Large intestine (tissue), 3 donors: ENCODE measurements around the gene DYNLT5. TPM values are rescaled to one million over a fixed set of nuclear protein-coding genes. Genes with fewer than 3 reads are reported as not detected.
"Not testable (repeated sequence)": the region's sequence is repeated elsewhere in the genome, so short reads cannot be mapped to it uniquely, and the experiment has no call there.

Experiments used
- DNase-seq, 2 donors: peaks; one replicate each; pipeline versions ENCODE4 v3.0.0 to v3.0.0-alpha.2; 2013
- H3K27ac ChIP-seq: one replicate; pipeline ENCODE4 v1.5.1; 2013; ENCODE audit warnings: low read length
- H3K27me3 ChIP-seq: 2 replicates; pipeline ENCODE4 v1.6.1; 2013; ENCODE audit warnings: low read length; ENCODE audit not compliant: control insufficient read depth, insufficient read depth
- H3K36me3 ChIP-seq: 2 replicates; pipeline ENCODE4 v1.6.1; 2013; ENCODE audit warnings: low read length; ENCODE audit not compliant: control insufficient read depth, insufficient read depth
- H3K4me1 ChIP-seq: one replicate; pipeline ENCODE4 v1.6.1; 2013; ENCODE audit warnings: low read length; ENCODE audit not compliant: control insufficient read depth, insufficient read depth
- H3K4me3 ChIP-seq: one replicate; pipeline ENCODE4 v1.5.1; 2013; ENCODE audit warnings: low read length
- H3K9me3 ChIP-seq: one replicate; pipeline ENCODE4 v1.6.1; 2013; ENCODE audit warnings: mild to moderate bottlenecking, low read depth, low read length, moderate library complexity; ENCODE audit not compliant: control insufficient read depth
- WGBS: methylation state at CpG from one replicate; pipeline ENCODE4 v1.1.5; 2013; ENCODE audit warnings: low lambda C conversion rate; ENCODE audit not compliant: insufficient coverage; 5-methylcytosine and 5-hydroxymethylcytosine counted together
- polyA plus RNA-seq: library from polyadenylated mRNA; unstranded; fragments of 120-200 nt; gene quantifications from one replicate; pipeline ENCODE4 v1.2.1, GENCODE V29; 2013

DYNLT5 gene
- polyA plus RNA-seq, 1 donor = 3.3 TPM

- H3K4me1 ChIP-seq = peaks cover 7% of the 10 kb centered on the region
- no peak for DNase-seq
- H3K27ac ChIP-seq = no peak overlapping the region
- H3K4me3 ChIP-seq = no peak overlapping the region
- no peaks in the 10 kb centered on the region for H3K9me3 ChIP-seq
- H3K27me3 ChIP-seq = no peaks in the 10 kb centered on the region
- 100% methylated on average over 1 of the region's 7 CpGs for WGBS
- H3K36me3 ChIP-seq = no peaks in the 10 kb centered on the region
Observed at GRCh38 chr1:66769512-66770229, 17.4 kb downstream of the DYNLT5 start.

GRCh38 chr1:66770240-66770639 lies 18.0 kb downstream of the DYNLT5 start:
- no peak overlapping the region for H3K27ac ChIP-seq
- H3K36me3 ChIP-seq = no peaks in the 10 kb centered on the region
- no peak for DNase-seq
- peaks cover 7% of the 10 kb centered on the region for H3K4me1 ChIP-seq
- H3K9me3 ChIP-seq = no peaks in the 10 kb centered on the region
- 69% methylated on average over 2 of the region's 2 CpGs for WGBS
- no peak overlapping the region for H3K4me3 ChIP-seq
- no peaks in the 10 kb centered on the region for H3K27me3 ChIP-seq

- 40% methylated on average over 1 of the region's 4 CpGs for WGBS
- Histone ChIP-seq H3K4me3 (no peak overlapping the region), H3K27ac (no peak overlapping the region), H3K9me3 (no peaks in the 10 kb centered on the region), H3K27me3 (no peaks in the 10 kb centered on the region), H3K36me3 (no peaks in the 10 kb centered on the region), H3K4me1 (peaks cover 7% of the 10 kb centered on the region)
- no peak for DNase-seq
Observed at GRCh38 chr1:66770694-66771093, 18.4 kb downstream of the DYNLT5 start.

GRCh38 chr1:66773227-66773626 lies 21.0 kb downstream of the DYNLT5 start:
- H3K36me3 ChIP-seq = no peaks in the 10 kb centered on the region
- no peaks in the 10 kb centered on the region for H3K4me1 ChIP-seq
- H3K27ac ChIP-seq = no peak overlapping the region
- H3K4me3 ChIP-seq = no peak overlapping the region
- no peaks in the 10 kb centered on the region for H3K9me3 ChIP-seq
- DNase-seq = no peak
- H3K27me3 ChIP-seq = no peaks in the 10 kb centered on the region
- WGBS = 100% methylated on average over 1 of the region's 2 CpGs

GRCh38 chr1:66774438-66774837 lies 22.2 kb downstream of the DYNLT5 start:
- H3K27me3 ChIP-seq = no peaks in the 10 kb centered on the region
- H3K4me3 ChIP-seq = no peak overlapping the region
- no peak overlapping the region for H3K27ac ChIP-seq
- no peaks in the 10 kb centered on the region for H3K9me3 ChIP-seq
- WGBS = no CpG with 5 or more reads among the region's 2 CpGs
- H3K36me3 ChIP-seq = no peaks in the 10 kb centered on the region
- H3K4me1 ChIP-seq = no peaks in the 10 kb centered on the region
- no peak for DNase-seq

GRCh38 chr1:66775646-66776045 lies 23.4 kb downstream of the DYNLT5 start:
- WGBS = 73% methylated on average over 3 of the region's 3 CpGs
- no peak for DNase-seq
- no peaks in the 10 kb centered on the region for H3K9me3 ChIP-seq

GRCh38 chr1:66777831-66778230 lies 25.6 kb downstream of the DYNLT5 start:
- H3K27ac ChIP-seq = no peak overlapping the region
- H3K4me1 ChIP-seq = no peaks in the 10 kb centered on the region
- no peak overlapping the region for H3K4me3 ChIP-seq
- no peaks in the 10 kb centered on the region for H3K27me3 ChIP-seq
- H3K9me3 ChIP-seq = no peaks in the 10 kb centered on the region
- no peak for DNase-seq
- H3K36me3 ChIP-seq = no peaks in the 10 kb centered on the region
- 86% methylated on average over 1 of the region's 3 CpGs for WGBS

More at GRCh38 chr1:66775646-66776045, 23.4 kb downstream of the DYNLT5 start:
- no peaks in the 10 kb centered on the region for H3K27me3 ChIP-seq
- H3K4me1 ChIP-seq = no peaks in the 10 kb centered on the region
- H3K27ac ChIP-seq = no peak overlapping the region
- H3K36me3 ChIP-seq = no peaks in the 10 kb centered on the region
- no peak overlapping the region for H3K4me3 ChIP-seq

GRCh38 chr1:66778266-66778665 lies 26.0 kb downstream of the DYNLT5 start:
- no peak for DNase-seq
- Histone ChIP-seq H3K9me3 (no peaks in the 10 kb centered on the region), H3K4me1 (no peaks in the 10 kb centered on the region), H3K27ac (no peak overlapping the region), H3K4me3 (no peak overlapping the region), H3K27me3 (no peaks in the 10 kb centered on the region), H3K36me3 (no peaks in the 10 kb centered on the region)
- WGBS = no CpG with 5 or more reads among the region's 4 CpGs

GRCh38 chr1:66778969-66779368 lies 26.7 kb downstream of the DYNLT5 start:
- Histone ChIP-seq H3K4me3 (no peak overlapping the region), H3K36me3 (no peaks in the 10 kb centered on the region), H3K4me1 (no peaks in the 10 kb centered on the region), H3K27me3 (no peaks in the 10 kb centered on the region), H3K27ac (no peak overlapping the region), H3K9me3 (no peaks in the 10 kb centered on the region)
- WGBS = 100% methylated on average over 1 of the region's 4 CpGs
- no peak for DNase-seq

- Histone ChIP-seq H3K27ac (no peak overlapping the region), H3K4me1 (no peaks in the 10 kb centered on the region), H3K36me3 (no peaks in the 10 kb centered on the region), H3K4me3 (no peak overlapping the region), H3K27me3 (no peaks in the 10 kb centered on the region), H3K9me3 (no peaks in the 10 kb centered on the region)
- 100% methylated on average over 1 of the region's 2 CpGs for WGBS
- DNase-seq = no peak
Observed at GRCh38 chr1:66779475-66780078, 27.3 kb downstream of the DYNLT5 start.

GRCh38 chr1:66785800-66786199 lies 33.5 kb downstream of the DYNLT5 start:
- not testable (repeated sequence) for H3K9me3 ChIP-seq, H3K27ac ChIP-seq, H3K4me1 ChIP-seq, H3K4me3 ChIP-seq, DNase-seq, H3K27me3 ChIP-seq, H3K36me3 ChIP-seq
- WGBS = no CpG with 5 or more reads among the region's 2 CpGs
